ENCODE measurements around the gene SFN. TPM values are rescaled to one million over a fixed set of nuclear protein-coding genes. Genes with fewer than 3 reads are reported as not detected.

The SFN gene
- total and polyA plus RNA-seq, 2 donors from 2014 or later: 2.9 to 44.7 TPM

- TF ChIP-seq CTCF (IDR thresholded peaks at IDR 0.05; ENCODE audit: borderline replicate concordance, extremely low read depth, insufficient read depth): peak; percentile 31
- intact Hi-C loops (cut with DNase I): loop anchor here (10.0 kb wide), 1 partner anchor 82 kb away; no protein-coding TSS in a partner anchor
- Histone ChIP-seq H3K27ac (ENCODE audit: low read depth in 2 of 2, low read length in 2 of 2) (no peak overlapping the region), H3K4me3 (ENCODE audit: low read length in 3 of 3) (no peak overlapping the region), H3K9ac (ENCODE audit: low read length in 3 of 3) (no peak overlapping the region), H3K27me3 (ENCODE audit: control insufficient read depth, insufficient read depth, low read length) (no peaks in the 10 kb centered on the region), H3K36me3 (ENCODE audit: control insufficient read depth in 2 of 3, insufficient read depth in 3 of 3, low read length in 3 of 3) (peaks cover 13 to 51% (median 37%) of the 10 kb centered on the region in 3 donors), H3K4me1 (ENCODE audit: control insufficient read depth in 2 of 3, insufficient read depth in 2 of 3, low read depth in 1 of 3, low read length in 3 of 3) (peaks cover 3 to 14% (median 8%) of the 10 kb centered on the region in 3 donors), H3K9me3 (ENCODE audit: control insufficient read depth in 2 of 3, insufficient read depth in 1 of 3, low read length in 3 of 3) (no peaks in the 10 kb centered on the region)
- peak in 2 of 5 donors; percentile 2 to 37 for DNase-seq
- no peak for FAIRE-seq
These were observed 24.2 kb downstream of the SFN start for GRCh38 chr1:26887125-26887524.

GRCh38 chr1:26888231-26888630, 25.3 kb downstream of the SFN start:
- Histone ChIP-seq H3K27ac (ENCODE audit: low read depth in 2 of 2, low read length in 2 of 2) (no peak overlapping the region), H3K27me3 (ENCODE audit: control insufficient read depth, insufficient read depth, low read length) (no peaks in the 10 kb centered on the region), H3K9ac (ENCODE audit: low read length in 3 of 3) (no peak overlapping the region), H3K4me3 (ENCODE audit: low read length in 3 of 3) (no peak overlapping the region), H3K9me3 (ENCODE audit: control insufficient read depth in 2 of 3, insufficient read depth in 1 of 3, low read length in 3 of 3) (no peaks in the 10 kb centered on the region), H3K4me1 (ENCODE audit: control insufficient read depth in 2 of 3, insufficient read depth in 2 of 3, low read depth in 1 of 3, low read length in 3 of 3) (peaks cover 3 to 14% (median 8%) of the 10 kb centered on the region in 3 donors), H3K36me3 (ENCODE audit: control insufficient read depth in 2 of 3, insufficient read depth in 3 of 3, low read length in 3 of 3) (peaks cover 13 to 48% (median 33%) of the 10 kb centered on the region in 3 donors)
- intact Hi-C loops (cut with DNase I): loop anchor here (10.0 kb wide), 1 partner anchor 83 kb away; no protein-coding TSS in a partner anchor
- FAIRE-seq: no peak
- DNase-seq: no peak
- no peak for TF ChIP-seq CTCF (IDR thresholded peaks at IDR 0.05; ENCODE audit: borderline replicate concordance, extremely low read depth, insufficient read depth)

GRCh38 chr1:26889551-26890466, 26.9 kb downstream of the SFN start, which contains the start of gene GPN2:
TSS of gene GPN2 (minus strand) at chr1:26890283. CDS start at chr1:26890096, 187 bp downstream.
- no peaks in the 10 kb centered on the region for H3K9me3 ChIP-seq (ENCODE audit: control insufficient read depth in 2 of 3, insufficient read depth in 1 of 3, low read length in 3 of 3)
- no peaks in the 10 kb centered on the region for H3K27me3 ChIP-seq (ENCODE audit: control insufficient read depth, insufficient read depth, low read length)
- intact Hi-C loops (cut with DNase I): loop anchor here (10.0 kb wide), 1 partner anchor 85 kb away; no protein-coding TSS in a partner anchor
- peak within 1 kb of the TSS; percentile 83 to 94 for H3K27ac ChIP-seq (ENCODE audit: low read depth in 2 of 2, low read length in 2 of 2)
- H3K36me3 ChIP-seq (ENCODE audit: control insufficient read depth in 2 of 3, insufficient read depth in 3 of 3, low read length in 3 of 3): peaks cover 11 to 47% (median 28%) of the 10 kb centered on the region in 3 donors
- TF ChIP-seq CTCF (IDR thresholded peaks at IDR 0.05; ENCODE audit: borderline replicate concordance, extremely low read depth, insufficient read depth): no peak
- H3K4me3 ChIP-seq (ENCODE audit: low read length in 3 of 3): peak within 1 kb of the TSS; percentile 68 to 92 (median 74)
- H3K4me1 ChIP-seq (ENCODE audit: control insufficient read depth in 2 of 3, insufficient read depth in 2 of 3, low read depth in 1 of 3, low read length in 3 of 3): peaks cover 3 to 14% (median 8%) of the 10 kb centered on the region in 3 donors
- FAIRE-seq: no peak
- DNase-seq: peak; percentile 80 to 95 (median 87)
- peak within 1 kb of the TSS; percentile 61 to 98 (median 95) for H3K9ac ChIP-seq (ENCODE audit: low read length in 3 of 3)
